ENCODE data around the gene SNRNP200. TPM values are rescaled to one million over a fixed set of nuclear protein-coding genes. Genes with fewer than 3 reads are reported as not detected.
"Not testable (repeated sequence)": the region's sequence is repeated elsewhere in the genome, so short reads cannot be mapped to it uniquely, and the experiment has no call there.

SNRNP200 gene
- total and polyA plus RNA-seq, 8 donors, result 31.2 to 184 (median 78.5) TPM

- Histone ChIP-seq H3K36me3 (peaks cover 22 to 32% (median 29%) of the 10 kb centered on the region in 4 donors), H3K9me3 (no peaks in the 10 kb centered on the region), H3K4me1 (peaks cover 18 to 43% (median 41%) of the 10 kb centered on the region in 4 donors), H3K27me3 (no peaks in the 10 kb centered on the region), H3K27ac (peak overlapping the region in 4 of 5 donors; percentile 85 to 90 (median 89)), H3K4me3 (peak overlapping the region; percentile 73 to 95 (median 92))
- no peak for DNase-seq
- TF ChIP-seq POLR2AphosphoS5 (IDR thresholded peaks at IDR 0.05), result no peak
- no peak for TF ChIP-seq POLR2A (IDR thresholded peaks at IDR 0.05)
- TF ChIP-seq EP300 (IDR thresholded peaks at IDR 0.05), result no peak
- TF ChIP-seq CTCF (IDR thresholded peaks at IDR 0.05), result no peak
- WGBS, 5 donors, result 78 to 90% (median 80%) methylated on average over 3 of the region's 3 CpGs
- intact Hi-C loops (cut with DNase I; ENCODE audit: low total_unique reads), result no loop called here
These were observed 1.0 kb upstream of the SNRNP200 start for GRCh38 chr2:96306370-96306769.

GRCh38 chr2:96305979-96306308, 598 bp upstream of the SNRNP200 start:
- peak in 1 of 2 donors; percentile 33 for DNase-seq
- Histone ChIP-seq H3K36me3 (peaks cover 26 to 37% (median 33%) of the 10 kb centered on the region in 4 donors), H3K27ac (peak overlapping the region; percentile 85 to 90 (median 89)), H3K27me3 (no peaks in the 10 kb centered on the region), H3K4me3 (peak overlapping the region; percentile 73 to 95 (median 92)), H3K4me1 (peaks cover 18 to 47% (median 44%) of the 10 kb centered on the region in 4 donors), H3K9me3 (no peaks in the 10 kb centered on the region)
- TF ChIP-seq CTCF (IDR thresholded peaks at IDR 0.05) (no peak), POLR2A (IDR thresholded peaks at IDR 0.05) (no peak), EP300 (IDR thresholded peaks at IDR 0.05) (no peak), POLR2AphosphoS5 (IDR thresholded peaks at IDR 0.05) (no peak)
- intact Hi-C loops (cut with DNase I; ENCODE audit: low total_unique reads), result no loop called here
- 7 to 24% (median 13%) methylated on average over 9 of the region's 9 CpGs for WGBS, 5 donors

DNA sequence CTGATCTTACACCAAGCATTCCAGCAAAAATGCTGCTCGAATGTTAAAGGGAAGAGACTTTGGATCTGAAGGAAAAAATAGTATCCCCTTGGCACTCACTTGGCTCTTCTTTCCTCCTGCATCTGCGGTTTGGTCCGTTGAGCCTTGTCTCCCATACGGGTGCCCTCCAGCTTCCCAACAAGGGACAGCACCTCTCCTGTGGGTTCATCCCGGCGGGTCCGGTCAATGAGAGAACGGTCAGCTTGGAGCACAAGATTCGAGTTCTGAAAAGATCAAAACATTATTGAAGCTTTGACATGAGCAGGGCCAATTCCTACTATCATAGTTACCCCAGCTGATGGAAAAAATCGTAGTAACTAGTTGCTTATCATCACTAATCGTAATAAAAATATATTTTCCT, 740 bp downstream of the SNRNP200 start:
- H3K27me3 ChIP-seq, result no peaks in the 10 kb centered on the region
- peaks cover 18 to 49% (median 44%) of the 10 kb centered on the region in 4 donors for H3K4me1 ChIP-seq
- 57 to 70% (median 58%) methylated on average over 11 of the region's 11 CpGs for WGBS, 5 donors
- intact Hi-C loops (cut with DNase I; ENCODE audit: low total_unique reads), result no loop called here
- no peaks in the 10 kb centered on the region for H3K9me3 ChIP-seq
- H3K36me3 ChIP-seq, result peaks cover 40 to 50% (median 46%) of the 10 kb centered on the region in 4 donors
- H3K4me3 ChIP-seq, result peak overlapping the region; percentile 73 to 95 (median 92)
- peak overlapping the region in 4 of 5 donors; percentile 85 to 90 (median 89) for H3K27ac ChIP-seq
- DNase-seq, result no peak
- TF ChIP-seq POLR2A (IDR thresholded peaks at IDR 0.05) (no peak), EP300 (IDR thresholded peaks at IDR 0.05) (no peak)

GRCh38 chr2:96301865-96302264, 3.5 kb downstream of the SNRNP200 start:
- no peaks in the 10 kb centered on the region for H3K27me3 ChIP-seq
- intact Hi-C loops (cut with DNase I; ENCODE audit: low total_unique reads), result no loop called here
- no peak for TF ChIP-seq CTCF (IDR thresholded peaks at IDR 0.05)
- no peak for TF ChIP-seq POLR2A (IDR thresholded peaks at IDR 0.05)
- no peak for TF ChIP-seq POLR2AphosphoS5 (IDR thresholded peaks at IDR 0.05)
- TF ChIP-seq EP300 (IDR thresholded peaks at IDR 0.05), result no peak

DNA sequence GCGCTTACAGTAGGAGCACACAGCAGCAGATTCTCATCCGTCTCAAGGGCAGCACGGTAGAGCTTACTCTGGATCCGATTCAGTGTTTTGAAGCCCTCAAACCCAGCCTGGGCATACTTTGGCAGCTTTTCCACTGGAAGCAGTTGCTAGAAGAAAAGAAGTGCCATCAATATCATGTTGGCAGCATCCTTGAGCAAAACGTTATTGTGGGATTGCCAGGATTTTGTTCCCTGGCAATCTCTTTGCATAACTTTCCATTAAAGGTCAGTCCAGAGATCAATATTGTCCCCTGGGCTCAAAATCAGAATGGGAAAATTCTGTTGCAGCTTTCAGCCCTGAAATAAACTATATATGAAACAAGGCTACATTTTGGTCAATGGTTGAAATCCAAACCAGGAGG, 8.4 kb downstream of the SNRNP200 start:
- Histone ChIP-seq H3K9me3 (no peaks in the 10 kb centered on the region), H3K4me3 (no peak overlapping the region), H3K27ac (no peak overlapping the region), H3K36me3 (peaks cover 97 to 100% (median 100%) of the 10 kb centered on the region in 4 donors), H3K4me1 (peaks cover 0 to 12% (median 8%) of the 10 kb centered on the region in 4 donors), H3K27me3 (no peaks in the 10 kb centered on the region)
- intact Hi-C loops (cut with DNase I; ENCODE audit: low total_unique reads), result no loop called here
- no peak for TF ChIP-seq EP300 (IDR thresholded peaks at IDR 0.05)
- no peak for TF ChIP-seq CTCF (IDR thresholded peaks at IDR 0.05)
- TF ChIP-seq POLR2AphosphoS5 (IDR thresholded peaks at IDR 0.05), result no peak
- no peak for TF ChIP-seq POLR2A (IDR thresholded peaks at IDR 0.05)
- 86 to 94% (median 90%) methylated on average over 5 of the region's 5 CpGs for WGBS, 5 donors
- no peak for DNase-seq

More at GRCh38 chr2:96301865-96302264, 3.5 kb downstream of the SNRNP200 start:
- DNase-seq, result no peak
- peaks cover 18 to 49% (median 44%) of the 10 kb centered on the region in 4 donors for H3K4me1 ChIP-seq
- H3K4me3 ChIP-seq, result no peak overlapping the region
- H3K36me3 ChIP-seq, result peaks cover 67 to 77% (median 74%) of the 10 kb centered on the region in 4 donors
- 24 to 46% (median 40%) methylated on average over 1 of the region's 1 CpG for WGBS, 5 donors
- no peak overlapping the region for H3K27ac ChIP-seq
- no peaks in the 10 kb centered on the region for H3K9me3 ChIP-seq

DNA sequence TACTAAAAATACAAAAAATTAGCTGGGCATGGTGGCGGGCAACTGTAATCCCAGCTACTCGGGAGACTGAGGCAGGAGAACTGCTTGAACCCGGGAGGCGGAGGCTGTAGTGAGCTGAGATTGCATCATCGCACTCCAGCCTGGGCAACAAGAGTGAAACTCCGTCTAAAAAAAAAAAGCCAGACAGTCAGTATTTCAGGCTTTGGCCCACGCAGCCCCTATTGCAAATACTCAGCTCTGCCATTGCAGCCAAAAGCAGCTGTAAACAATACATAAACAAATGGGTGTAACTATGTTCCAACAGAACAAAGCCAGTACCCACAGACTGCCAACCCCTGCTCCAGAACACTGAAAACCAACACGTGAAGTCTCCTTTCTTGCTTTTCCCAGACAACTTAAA, 11.1 kb downstream of the SNRNP200 start:
- H3K4me1 ChIP-seq; DNase-seq; H3K27ac ChIP-seq; H3K4me3 ChIP-seq; H3K9me3 ChIP-seq; intact Hi-C loops (cut with DNase I; ENCODE audit: low total_unique reads); H3K27me3 ChIP-seq: not testable (repeated sequence)
- H3K36me3 ChIP-seq, result peaks cover 97 to 100% (median 100%) of the 10 kb centered on the region in 4 donors
- 86 to 94% (median 90%) methylated on average over 8 of the region's 8 CpGs for WGBS, 5 donors
